ENCODE results near the gene ITM2B.
"Not testable (repeated sequence)": the region's sequence is repeated elsewhere in the genome, so short reads cannot be mapped to it uniquely, and the experiment has no call there.

Gene ITM2B

GRCh38 chr13:48230541-48230940 lies 2.5 kb upstream of the ITM2B start:
- FAIRE-seq = no peak

GRCh38 chr13:48231080-48231479 lies 1.9 kb upstream of the ITM2B start:
- FAIRE-seq = no peak

GRCh38 chr13:48231933-48232332 lies 1.1 kb upstream of the ITM2B start:
- no peak for FAIRE-seq

GRCh38 chr13:48232420-48233045 lies 473 bp upstream of the ITM2B start:
- FAIRE-seq = no peak

GRCh38 chr13:48233889-48234488 lies 983 bp downstream of the ITM2B start:
- FAIRE-seq = no peak

- no peak for FAIRE-seq
Measured at GRCh38 chr13:48234566-48235340, 1.7 kb downstream of the ITM2B start.

GRCh38 chr13:48235341-48236135 lies 2.5 kb downstream of the ITM2B start:
- no peak for FAIRE-seq

GRCh38 chr13:48236528-48237353 lies 3.7 kb downstream of the ITM2B start:
- FAIRE-seq = no peak

GRCh38 chr13:48239369-48239768 lies 6.4 kb downstream of the ITM2B start:
- FAIRE-seq = not testable (repeated sequence)

- FAIRE-seq = no peak
Measured at GRCh38 chr13:48241651-48242050, 8.6 kb downstream of the ITM2B start.

GRCh38 chr13:48242677-48243076 lies 9.7 kb downstream of the ITM2B start:
- no peak for FAIRE-seq

- FAIRE-seq = no peak
Measured at GRCh38 chr13:48244159-48244558, 11.2 kb downstream of the ITM2B start.

- no peak for FAIRE-seq
Measured at GRCh38 chr13:48246102-48246501, 13.1 kb downstream of the ITM2B start.

GRCh38 chr13:48249018-48249417 lies 16.0 kb downstream of the ITM2B start:
- no peak for FAIRE-seq

GRCh38 chr13:48251611-48252081 lies 18.6 kb downstream of the ITM2B start:
- no peak for FAIRE-seq

- FAIRE-seq = no peak
Measured at GRCh38 chr13:48252176-48252575, 19.2 kb downstream of the ITM2B start.

GRCh38 chr13:48253849-48254248 lies 20.8 kb downstream of the ITM2B start:
- FAIRE-seq = no peak

- FAIRE-seq = no peak
Measured at GRCh38 chr13:48255090-48255489, 22.1 kb downstream of the ITM2B start.

GRCh38 chr13:48255954-48256353 lies 22.9 kb downstream of the ITM2B start:
- FAIRE-seq = no peak

GRCh38 chr13:48258002-48258401 lies 25.0 kb downstream of the ITM2B start:
- no peak for FAIRE-seq

GRCh38 chr13:48258430-48258829 lies 25.4 kb downstream of the ITM2B start:
- no peak for FAIRE-seq

GRCh38 chr13:48260970-48261369 lies 28.0 kb downstream of the ITM2B start:
- no peak for FAIRE-seq
